TTC549 (cell line): ENCODE results near the gene TSPAN18.
"Not testable (repeated sequence)": the region's sequence is repeated elsewhere in the genome, so short reads cannot be mapped to it uniquely, and the experiment has no call there.

Source experiments
- FAIRE-seq: peaks from 2 replicates; lab custom pipeline; 2012; peaks lifted over from hg19 to GRCh38; lab: Jason Lieb, UNC

The TSPAN18 gene

DNA sequence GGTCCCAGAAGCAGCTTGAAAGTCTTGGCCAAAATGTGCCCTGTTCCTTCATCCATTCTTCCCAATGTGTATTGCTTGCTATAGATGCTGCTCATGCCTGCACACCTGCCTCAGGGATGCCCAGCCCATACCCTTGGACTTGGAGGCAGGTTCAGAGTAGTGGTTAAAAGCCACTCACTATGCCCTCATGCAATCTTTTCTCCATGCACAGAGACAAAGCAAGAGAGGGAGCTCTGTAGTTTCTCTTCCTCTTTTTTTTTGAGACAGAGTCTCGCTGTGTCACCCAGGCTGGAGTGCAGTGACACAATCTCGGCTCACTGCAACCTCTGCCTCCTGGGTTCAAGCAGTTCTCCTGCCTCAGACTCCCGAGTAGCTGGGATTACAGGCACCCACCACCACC is 144.9 kb downstream of the TSPAN18 start:
- FAIRE-seq = not testable (repeated sequence)

DNA sequence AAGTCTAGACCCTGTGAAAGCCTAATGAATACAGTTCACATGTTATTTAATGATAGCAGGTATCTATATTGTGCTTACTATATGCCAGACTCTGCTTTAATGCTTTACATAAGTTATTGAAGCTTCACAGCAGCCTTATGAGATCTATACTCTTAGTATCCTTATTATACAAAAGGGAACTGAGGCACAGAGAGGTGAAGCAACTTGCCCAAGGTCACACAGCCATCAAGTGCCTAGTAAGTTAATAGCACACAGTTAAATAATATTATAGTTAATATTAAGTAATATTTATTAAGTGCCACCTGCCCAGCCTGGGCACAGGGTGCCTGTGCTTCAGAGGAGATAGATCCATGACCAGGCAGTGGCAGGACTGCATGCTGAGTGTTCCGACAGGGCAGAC is 145.8 kb downstream of the TSPAN18 start:
- no peak for FAIRE-seq

DNA sequence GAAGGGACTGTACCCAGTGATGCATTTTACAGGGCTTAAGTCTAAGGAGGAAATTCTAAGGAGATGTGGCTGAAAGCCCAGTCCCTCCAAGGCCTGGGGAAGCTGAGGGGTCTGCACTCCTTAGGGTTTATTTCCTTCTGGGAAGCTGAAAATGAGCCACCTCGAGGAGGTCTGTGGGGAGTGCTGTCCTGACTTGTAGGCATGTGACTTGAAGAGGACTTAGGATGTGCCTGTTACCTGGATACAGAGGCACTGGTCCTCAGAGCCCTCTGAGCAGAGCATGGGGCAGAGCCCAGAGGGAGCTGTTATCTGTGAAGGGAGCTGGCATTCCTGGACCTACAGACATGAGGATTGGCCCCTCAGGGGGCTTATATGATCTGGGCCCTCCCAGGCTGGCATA is 146.8 kb downstream of the TSPAN18 start:
- no peak for FAIRE-seq

DNA sequence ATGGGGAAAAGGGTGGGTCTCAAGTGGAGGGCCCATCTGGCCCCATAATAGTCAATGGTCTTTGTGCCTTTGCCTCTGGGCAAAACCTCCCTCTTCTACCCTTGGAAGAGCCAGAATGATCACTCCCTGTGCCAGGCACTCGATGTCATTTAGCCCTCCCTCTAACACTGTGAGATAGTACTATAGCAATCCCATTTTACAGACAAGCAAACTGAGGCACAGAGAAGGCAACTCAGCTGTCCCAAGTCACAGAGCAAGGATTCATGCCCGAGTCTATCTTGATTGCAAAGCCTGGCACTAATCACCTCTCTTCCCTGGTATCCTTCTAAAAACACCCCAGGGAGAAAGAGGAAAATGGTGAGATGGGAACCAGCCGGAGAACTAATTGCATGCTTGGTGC is 147.5 kb downstream of the TSPAN18 start:
- no peak for FAIRE-seq

DNA sequence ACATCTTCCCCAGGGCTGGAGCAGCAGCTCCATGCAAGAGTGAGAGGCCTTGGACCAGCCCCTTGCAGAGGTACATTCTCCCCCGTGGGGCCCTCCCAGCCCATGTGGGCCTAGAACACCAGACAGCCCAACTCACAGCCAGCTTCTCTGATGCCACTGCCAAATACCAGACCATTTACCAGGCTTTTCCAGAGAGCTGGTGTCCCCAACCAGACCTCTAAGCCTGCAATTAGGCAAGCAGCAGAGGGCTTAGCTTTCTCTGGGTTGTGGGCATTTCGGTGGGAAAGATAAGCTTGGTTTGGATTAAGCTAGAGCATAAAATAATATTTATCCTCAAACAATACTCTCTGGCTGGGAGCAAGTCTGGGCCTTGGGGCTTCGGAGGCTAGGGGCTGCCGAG is 148.3 kb downstream of the TSPAN18 start:
- no peak for FAIRE-seq

DNA sequence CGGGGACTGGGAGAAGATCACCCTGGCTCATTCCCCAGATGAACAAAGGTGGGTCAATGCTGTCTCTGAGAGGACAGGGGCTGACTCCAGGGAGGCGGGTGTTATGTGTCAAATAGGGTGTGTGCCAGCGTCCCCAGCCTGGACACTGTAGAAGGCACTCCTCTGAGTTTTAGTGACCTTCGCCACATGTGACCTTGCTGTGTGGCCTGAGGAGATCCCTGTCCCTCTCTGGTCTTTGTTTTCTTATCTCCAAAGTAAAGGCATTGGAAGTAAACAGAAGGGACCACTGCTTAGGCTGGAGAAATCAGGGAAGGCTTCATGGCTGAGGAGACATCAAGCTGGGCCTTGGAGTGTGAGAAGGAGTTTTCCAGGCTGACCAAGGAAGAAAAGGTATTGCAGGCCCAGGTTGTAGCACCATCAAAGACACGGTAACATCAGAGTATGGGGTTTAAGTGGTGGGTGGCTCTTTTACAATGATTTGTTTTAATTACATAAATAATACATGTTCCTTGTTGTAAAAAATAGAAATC is 149.5 kb downstream of the TSPAN18 start:
- FAIRE-seq = no peak

DNA sequence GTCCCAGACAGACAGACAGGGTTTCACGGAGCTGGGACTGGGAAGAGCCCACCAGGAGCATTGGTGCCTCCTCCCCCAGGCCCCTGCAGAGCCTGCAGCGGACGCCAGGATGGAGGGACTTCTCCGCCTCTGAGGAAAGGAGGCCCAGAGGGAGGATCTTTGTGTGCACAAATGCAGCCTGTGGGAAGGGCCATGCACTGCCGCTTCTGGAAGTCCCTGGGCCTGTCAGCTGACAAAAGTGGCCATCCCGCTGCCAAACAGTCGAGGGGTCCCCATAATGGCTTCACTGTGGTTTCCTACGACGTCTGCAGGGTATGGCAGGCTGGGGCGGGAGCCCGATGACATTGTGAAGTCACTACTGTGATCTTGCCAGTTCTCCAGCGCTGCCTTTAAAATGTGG is 150.1 kb downstream of the TSPAN18 start:
- FAIRE-seq = no peak

DNA sequence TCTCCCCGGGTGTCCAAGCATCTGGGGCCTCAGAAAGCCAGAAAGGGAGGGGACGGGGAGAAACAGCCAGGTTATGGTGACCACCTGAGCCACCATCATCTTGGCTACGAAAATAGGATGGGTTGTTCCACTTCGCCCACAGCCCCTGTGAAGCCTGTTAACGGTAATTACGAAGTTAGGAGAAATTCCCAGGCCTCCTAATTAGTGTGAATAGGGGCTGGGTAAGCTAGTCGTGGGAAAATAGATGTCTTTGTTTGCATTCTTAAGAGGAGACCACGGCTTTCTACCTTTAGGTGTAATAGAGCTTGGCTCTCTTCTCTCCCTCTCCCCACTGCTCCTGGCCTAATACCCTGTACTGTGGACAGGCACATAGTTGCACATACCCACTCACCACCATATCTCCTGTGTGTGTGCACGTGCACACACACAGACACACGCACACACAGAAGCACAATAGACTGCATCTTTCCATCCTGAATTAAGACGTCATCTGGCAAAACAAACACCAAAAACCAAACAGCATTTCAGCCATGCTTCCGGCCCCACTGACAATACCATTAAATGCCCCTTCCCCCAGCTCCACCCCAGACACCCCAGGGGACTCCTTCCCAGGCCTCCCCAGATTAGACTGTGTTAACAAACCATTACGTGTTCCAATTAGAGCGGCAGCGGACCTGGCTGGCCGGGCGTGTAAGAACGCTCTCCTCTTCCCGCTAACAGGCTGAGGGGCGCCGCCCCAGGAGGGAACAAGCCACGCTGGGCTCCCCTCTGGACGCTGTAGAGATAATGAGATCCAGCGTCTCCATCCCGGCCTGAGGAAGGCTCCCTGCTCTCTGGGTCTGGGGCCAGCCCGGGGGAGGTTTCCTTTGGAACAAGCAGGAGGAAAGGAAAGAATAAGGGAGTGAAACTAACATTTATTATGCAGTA is 151.1 kb downstream of the TSPAN18 start:
- FAIRE-seq = no peak

DNA sequence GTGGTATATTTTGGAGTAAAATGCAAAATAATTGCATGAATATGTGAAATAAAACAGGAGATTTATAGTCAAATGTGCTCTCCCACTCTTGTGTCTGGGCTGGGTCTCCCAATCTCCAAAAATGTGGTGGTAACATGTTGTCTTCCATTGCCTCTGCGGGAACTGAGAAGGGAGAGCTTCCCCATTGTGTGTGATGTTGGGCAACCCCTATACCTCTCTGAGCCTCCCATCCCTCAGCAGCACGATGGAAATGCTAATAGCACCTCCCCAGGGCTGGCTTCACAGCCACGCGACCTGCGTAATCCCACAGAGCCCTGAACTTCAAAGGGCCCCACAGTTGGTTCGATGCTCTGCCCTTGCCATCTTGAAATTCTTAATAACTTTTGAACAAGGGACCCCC is 151.9 kb downstream of the TSPAN18 start:
- no peak for FAIRE-seq

DNA sequence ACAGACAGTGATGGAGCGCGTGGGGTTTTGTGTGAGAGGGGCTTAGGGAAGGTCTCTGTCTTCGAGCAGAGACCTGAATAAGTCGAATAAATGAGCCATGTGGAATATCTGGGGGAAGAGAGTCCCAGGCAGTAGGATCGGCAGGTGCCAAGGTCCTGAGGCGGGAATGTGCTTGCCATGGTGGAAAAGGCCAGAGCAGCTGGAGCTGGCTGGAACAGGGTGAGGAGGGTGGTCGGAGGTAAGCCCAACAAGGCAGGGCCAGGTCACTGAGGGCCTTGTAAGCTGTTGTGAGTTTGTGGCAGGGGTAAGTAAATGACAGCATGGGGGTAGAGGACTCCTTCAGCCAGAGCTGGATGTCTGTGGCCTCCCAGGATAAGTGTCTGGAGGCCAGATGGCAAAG is 152.7 kb downstream of the TSPAN18 start:
- FAIRE-seq = no peak

DNA sequence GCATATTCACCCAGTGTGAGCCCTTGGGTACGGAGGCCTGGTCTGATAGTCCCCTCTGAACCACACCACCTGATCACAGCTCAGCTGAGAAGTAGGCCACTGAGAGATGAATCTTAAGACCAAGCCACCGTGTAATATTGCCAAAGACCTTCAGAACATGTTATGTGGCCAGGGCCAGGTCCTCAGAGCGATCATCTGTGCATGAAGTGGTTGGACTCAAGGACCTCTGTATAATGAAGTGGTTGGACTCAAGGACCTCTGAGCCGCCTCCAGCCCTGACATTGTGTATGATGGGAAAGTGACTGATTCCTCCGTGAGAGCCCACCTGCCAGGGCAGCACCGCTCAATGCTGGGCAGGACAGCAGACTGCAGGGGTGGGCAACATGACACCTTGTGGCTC is 153.7 kb downstream of the TSPAN18 start:
- no peak for FAIRE-seq

DNA sequence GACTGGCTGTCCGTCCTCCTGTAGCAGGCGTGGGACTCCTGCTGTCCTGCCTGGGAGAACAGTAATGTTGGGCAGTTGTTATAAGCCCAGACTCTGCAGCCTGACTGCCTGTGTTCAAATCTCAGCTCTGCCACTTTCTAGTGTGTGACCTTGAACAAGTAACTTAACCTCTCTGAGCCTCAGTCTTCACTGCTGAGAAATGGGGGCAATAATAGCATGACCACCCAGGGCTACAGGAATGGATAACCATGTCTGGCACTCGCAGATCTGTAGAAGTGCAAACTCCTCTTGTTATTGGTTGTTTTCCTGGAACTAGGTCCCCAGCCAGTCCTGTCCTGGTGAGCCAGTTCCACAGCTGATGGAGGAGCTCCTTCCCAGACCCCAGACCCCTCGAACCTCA is 154.2 kb downstream of the TSPAN18 start:
- FAIRE-seq = no peak

DNA sequence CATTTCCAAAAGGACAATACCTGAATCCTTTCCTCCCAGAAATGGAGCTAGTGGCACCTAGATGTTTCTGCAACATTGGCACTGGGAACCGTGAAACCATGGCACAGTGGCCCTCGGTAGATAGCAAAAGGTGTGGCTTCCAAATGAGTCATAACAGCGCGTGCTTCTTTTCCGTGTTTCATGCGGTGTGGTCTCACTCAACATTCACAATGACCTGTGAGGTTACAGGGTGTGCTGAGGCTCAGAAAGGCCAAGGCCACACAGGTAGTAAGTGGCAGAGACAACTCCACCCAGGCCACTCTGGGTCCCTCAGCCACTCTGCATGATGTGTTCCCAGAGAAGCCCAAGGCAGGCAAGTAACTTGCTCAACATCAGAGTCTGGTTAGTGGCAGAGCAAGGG is 156.5 kb downstream of the TSPAN18 start:
- FAIRE-seq = no peak

DNA sequence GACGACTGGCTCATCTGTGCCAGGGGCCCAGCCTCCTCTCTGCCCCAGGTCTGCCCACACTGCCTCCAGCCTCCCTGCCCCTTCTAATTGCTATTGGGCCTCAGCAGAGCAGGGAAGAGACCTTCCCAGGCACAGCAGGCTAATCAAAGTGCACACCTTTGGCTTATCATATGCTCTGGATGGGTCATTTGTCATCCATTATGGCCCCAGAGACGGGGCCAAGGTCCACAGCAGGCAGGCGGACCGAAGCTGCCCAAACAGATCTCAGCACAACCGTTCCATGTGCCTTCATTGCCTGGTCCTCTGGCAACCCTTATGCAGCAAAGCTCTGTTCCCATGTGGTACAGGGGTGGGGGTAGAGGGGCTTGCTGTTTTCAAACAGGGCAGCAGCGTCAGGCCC is 157.3 kb downstream of the TSPAN18 start:
- FAIRE-seq = no peak

DNA sequence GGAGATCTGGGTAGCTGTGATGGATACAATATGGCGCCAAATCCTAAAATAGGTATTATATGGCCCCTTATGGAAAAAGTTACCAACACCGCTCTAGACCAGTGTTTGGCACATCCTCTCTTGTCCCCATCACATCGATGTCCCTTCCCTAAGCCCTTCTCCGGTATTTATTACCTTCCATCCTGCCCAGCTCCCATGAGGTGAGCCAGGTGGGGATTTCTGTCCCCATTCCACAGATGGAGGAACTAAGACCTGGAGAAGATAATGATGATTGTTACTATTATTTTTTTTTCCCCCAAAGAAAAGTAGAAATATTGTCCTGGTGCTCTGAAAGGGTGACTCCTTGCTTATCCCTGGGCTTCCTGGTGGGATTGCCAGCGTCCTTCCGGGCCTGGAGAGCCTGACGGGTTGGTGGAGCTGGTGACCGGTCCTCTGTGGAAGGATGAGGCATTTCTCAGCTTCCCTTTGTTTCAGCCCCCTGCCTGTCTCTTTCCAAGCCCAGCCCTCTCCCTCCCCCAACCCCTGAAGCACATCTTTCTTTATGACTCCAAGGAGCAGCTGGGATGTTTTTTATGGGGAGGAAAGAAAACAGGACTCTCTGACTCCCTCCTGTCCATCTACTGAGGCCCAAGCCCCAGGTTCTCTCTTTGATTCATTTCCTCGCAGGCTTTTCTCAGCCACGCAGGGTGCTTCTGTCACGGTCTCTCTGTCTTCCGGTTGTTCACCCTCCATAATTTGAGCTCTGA is 158.5 kb downstream of the TSPAN18 start:
- FAIRE-seq = no peak

DNA sequence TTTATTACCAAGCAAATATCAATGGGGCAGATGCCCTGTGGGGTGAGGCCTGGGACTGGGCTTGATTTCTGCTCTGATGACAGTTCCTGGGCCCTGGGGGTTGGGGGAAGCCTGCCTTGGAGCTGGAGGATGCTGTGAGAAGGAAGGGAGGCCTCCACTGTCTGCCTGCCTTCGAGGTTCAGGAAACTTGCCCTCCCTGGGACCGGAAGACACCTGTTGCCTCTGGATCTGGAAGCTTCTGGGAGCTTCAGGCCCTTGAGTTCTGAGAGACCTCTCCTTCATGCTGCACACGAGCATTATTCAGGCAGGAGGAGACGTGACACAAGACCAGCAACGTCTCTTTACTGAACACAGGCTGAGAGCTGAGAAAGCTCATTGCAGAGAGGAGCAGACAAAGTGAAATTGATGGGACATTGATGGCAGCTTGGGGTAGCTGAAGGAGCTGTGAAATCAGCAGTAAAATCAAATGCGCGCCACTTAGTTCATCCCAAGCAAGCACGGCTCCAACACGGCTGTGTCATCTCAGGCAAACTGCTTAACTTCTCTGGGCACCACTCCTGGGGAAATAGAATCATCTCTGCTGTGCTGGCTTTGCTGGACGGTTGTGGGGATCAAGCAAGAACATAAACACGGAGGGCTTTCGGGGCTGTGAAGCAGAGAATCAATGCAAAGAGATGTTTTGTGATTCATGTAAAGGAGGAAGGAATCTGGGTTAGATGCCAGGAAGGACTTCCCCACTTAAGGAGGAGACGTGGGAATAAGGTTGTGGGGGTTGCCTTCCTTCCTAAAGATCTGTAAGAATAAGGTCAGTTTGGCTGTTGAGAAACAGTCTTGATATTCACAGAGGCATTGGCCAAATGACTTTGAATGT is 159.4 kb downstream of the TSPAN18 start:
- FAIRE-seq = no peak

DNA sequence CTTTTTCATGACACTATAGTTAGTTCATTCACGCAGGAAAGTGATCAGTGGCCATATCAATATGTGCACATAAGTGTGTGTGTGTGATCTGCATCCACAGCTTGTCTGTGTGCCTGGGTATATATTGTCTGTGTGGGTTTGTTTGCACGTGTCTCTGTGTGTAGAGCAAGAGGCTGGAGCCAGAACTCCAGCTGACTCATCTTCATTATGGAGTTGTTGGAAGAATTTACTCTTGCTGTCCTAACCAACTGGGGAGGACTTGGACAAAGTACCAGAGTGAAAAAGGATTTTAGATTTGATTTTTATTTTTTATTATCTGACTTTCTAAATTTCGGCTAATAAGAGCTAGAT is 160.0 kb downstream of the TSPAN18 start:
- no peak for FAIRE-seq

DNA sequence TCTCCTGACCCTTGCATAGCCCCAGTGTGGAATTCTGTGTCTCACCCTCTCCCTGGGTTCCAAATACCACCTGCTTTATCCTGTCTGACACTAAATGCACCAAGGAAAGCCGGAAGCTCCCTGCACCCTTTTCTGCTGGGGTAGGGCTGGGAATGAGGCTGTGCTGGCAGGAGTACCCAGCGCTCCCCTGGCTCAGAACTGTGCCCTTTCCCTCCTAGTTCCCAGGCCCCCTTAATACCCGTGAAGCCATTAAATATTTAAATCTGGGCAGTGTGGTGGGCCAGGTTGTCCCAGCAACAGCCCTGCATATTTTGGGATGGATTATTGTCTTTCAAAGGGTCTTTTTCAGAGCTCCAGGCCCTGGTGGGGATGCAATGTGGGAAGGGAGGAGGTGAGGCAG is 160.9 kb downstream of the TSPAN18 start:
- no peak for FAIRE-seq

DNA sequence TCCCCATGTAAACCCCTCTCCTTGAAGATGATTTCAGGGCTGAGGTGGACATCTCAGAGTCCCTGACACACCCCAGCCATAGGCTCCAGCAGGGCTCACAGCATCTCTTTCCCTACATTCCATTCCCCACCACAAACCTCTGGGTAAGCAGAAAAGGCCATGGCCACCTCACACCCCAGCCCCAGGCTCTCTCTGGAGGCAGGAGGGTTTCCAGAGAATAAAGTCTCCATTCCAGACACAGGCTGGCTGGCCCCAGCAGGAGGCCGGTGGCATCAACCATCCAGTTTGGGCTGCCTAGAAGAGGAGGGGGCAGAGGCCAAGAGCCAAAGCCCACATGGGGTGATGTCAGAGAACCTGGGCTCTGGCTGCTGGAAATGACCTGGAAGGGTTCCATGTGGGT is 162.5 kb downstream of the TSPAN18 start:
- FAIRE-seq = no peak

DNA sequence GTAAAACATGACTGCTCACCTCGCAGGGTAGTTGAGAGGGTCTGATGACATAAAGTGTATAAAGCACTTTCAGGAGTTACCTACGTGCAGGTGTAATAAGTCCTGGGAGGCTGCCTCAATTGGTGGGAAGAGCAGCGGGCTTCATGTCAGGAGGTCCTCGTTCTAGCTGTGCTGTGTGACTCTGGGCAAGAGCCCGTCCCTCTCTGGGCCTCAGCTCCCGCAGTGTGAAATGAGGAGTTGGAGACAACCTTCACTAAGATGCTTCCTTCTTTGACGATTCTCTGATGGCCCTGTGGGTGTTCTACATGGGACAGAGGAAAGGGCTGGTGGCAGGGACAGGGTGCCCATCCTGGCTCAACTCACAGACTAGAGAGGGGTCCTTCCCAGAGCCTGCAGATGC is 166.1 kb downstream of the TSPAN18 start:
- FAIRE-seq = no peak

DNA sequence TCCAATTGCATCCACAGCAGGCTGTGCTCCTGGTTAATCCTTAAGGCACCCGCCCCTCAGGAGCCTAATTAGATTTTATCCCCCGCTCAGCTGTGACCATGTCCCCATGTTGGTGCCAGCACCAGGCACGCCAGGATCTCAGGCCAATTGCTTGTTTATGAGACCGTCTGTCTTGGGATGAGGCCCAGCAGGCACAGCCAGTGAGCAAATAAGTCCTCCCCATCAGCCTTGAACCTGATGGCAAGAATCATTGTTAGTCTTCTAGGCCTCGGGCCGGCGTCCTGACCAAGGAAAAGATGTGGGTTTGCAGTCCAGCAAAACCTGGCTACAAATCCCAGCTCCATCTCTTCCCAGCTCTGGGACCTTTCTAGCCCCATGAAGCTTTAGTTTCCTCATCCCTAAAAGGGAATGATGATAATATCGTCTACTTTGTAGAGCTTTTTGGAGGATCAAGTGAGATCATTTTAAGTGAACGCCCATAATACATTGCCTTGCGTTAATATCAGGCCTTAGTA is 166.6 kb downstream of the TSPAN18 start:
- FAIRE-seq = no peak
